Suppressor macrophage treated with lipopolysaccharide for 1 hour (primary cell): ENCODE measurements around the gene DZIP1L.

Experiments
- DNase-seq, 3 donors: peaks; one replicate each; pipeline ENCODE4 v3.0.0-alpha.2; 2020 to 2022

DZIP1L gene

GRCh38 chr3:138030734-138031280 is 84.6 kb downstream of the DZIP1L start:
- no peak for DNase-seq

GRCh38 chr3:138027821-138028220 is 87.6 kb downstream of the DZIP1L start:
- DNase-seq: no peak

GRCh38 chr3:138025553-138025952 is 89.9 kb downstream of the DZIP1L start:
- no peak for DNase-seq

- no peak for DNase-seq
These were observed 91.7 kb downstream of the DZIP1L start for GRCh38 chr3:138023754-138024153.

- no peak for DNase-seq
These were observed 95.9 kb downstream of the DZIP1L start for GRCh38 chr3:138019281-138020069.

GRCh38 chr3:138016065-138016464 is 99.3 kb downstream of the DZIP1L start:
- DNase-seq: no peak

GRCh38 chr3:138012526-138012925 is 102.9 kb downstream of the DZIP1L start:
- DNase-seq: no peak
